PC-9 (cell line): ENCODE results near the gene DNAI2. TPM values are rescaled to one million over a fixed set of nuclear protein-coding genes. Genes with fewer than 3 reads are reported as not detected.
"Not testable (repeated sequence)": the region's sequence is repeated elsewhere in the genome, so short reads cannot be mapped to it uniquely, and the experiment has no call there.

ENCODE experiments used
- BruUV-seq: library from RNA; stranded (reverse); fragments of 400-500 nt; replicated peaks from 2 replicates; lab custom pipeline; 2021; lab: Mats Ljungman, UMichigan
- CTCF ChIA-PET: fragments of 300-600 bp; sonication (Branson Sonifier 250); formaldehyde crosslinking; loops from one replicate; lab custom pipeline; 2022; ENCODE audit warnings: antibody characterized with exemption; lab: Charles Lee
- POLR2A ChIA-PET: fragments of 300-600 bp; sonication (Branson Sonifier 250); formaldehyde crosslinking; loops from one replicate; lab custom pipeline; 2022; ENCODE audit warnings: antibody characterized with exemption; ENCODE audit not compliant: unreplicated experiment; lab: Charles Lee
- DNase-seq, 2 experiments: peaks; one replicate each; pipeline versions ENCODE4 v3.0.0 to v3.0.0-alpha.2; 2015 to 2022; ENCODE audit warnings: mixed read lengths in 1 of 2
- H2AFZ ChIP-seq: fragments of 200-600 bp; sonication (generic); 2 replicates; pipeline ENCODE4 v1.8.1; 2017; ENCODE audit warnings: antibody characterized with exemption
- H3F3A ChIP-seq: fragments of 200-600 bp; sonication (generic); 2 replicates; pipeline ENCODE4 v1.8.1; 2017; ENCODE audit warnings: antibody characterized with exemption, mild to moderate bottlenecking, low read depth; ENCODE audit not compliant: insufficient read depth
- H3K27ac ChIP-seq: fragments of 200-600 bp; sonication (generic); 2 replicates; pipeline ENCODE4 v1.6.1; 2016; ENCODE audit warnings: mixed run types
- H3K27me3 ChIP-seq: fragments of 200-600 bp; sonication (generic); 2 replicates; pipeline ENCODE4 v1.6.1; 2016; ENCODE audit warnings: low read depth, mixed run types; ENCODE audit not compliant: insufficient read depth
- H3K36me3 ChIP-seq: fragments of 200-600 bp; sonication (generic); 2 replicates; pipeline ENCODE4 v1.6.1; 2016; ENCODE audit warnings: low read depth, mixed run types
- H3K4me1 ChIP-seq: fragments of 200-600 bp; sonication (generic); replicated peaks from 2 replicates; pipeline ENCODE4 v1.6.1; 2016; ENCODE audit warnings: mixed run types; ENCODE audit not compliant: insufficient read depth
- H3K4me2 ChIP-seq: fragments of 200-600 bp; sonication (generic); 2 replicates; pipeline ENCODE4 v1.6.1; 2017; ENCODE audit warnings: mixed run types
- H3K4me3 ChIP-seq: fragments of 200-600 bp; sonication (generic); 2 replicates; pipeline ENCODE4 v1.6.1; 2016; ENCODE audit warnings: mixed run types
- H3K79me2 ChIP-seq: fragments of 200-600 bp; sonication (generic); 2 replicates; pipeline ENCODE4 v1.6.1; 2017; ENCODE audit warnings: low read depth, mixed run types
- H3K9me2 ChIP-seq: fragments of 200-600 bp; sonication (generic); 2 replicates; pipeline ENCODE4 v1.8.1; 2017; ENCODE audit warnings: mild to moderate bottlenecking; ENCODE audit not compliant: insufficient read depth
- H3K9me3 ChIP-seq: fragments of 200-600 bp; sonication (generic); 2 replicates; pipeline ENCODE4 v1.8.1; 2016; ENCODE audit warnings: low read depth; ENCODE audit not compliant: insufficient read depth
- H4K20me1 ChIP-seq: fragments of 200-600 bp; sonication (generic); 2 replicates; pipeline ENCODE4 v1.8.1; 2017; ENCODE audit not compliant: insufficient read depth
- CTCF ChIP-seq: fragments of 200-600 bp; sonication (generic); conservative IDR thresholded peaks from 2 replicates; pipeline ENCODE4 v1.6.1; 2017; ENCODE audit warnings: mixed run types, antibody characterized with exemption, mild to moderate bottlenecking, moderate library complexity
- EZH2 ChIP-seq: fragments of 200-600 bp; sonication (generic); IDR thresholded peaks from 2 replicates; pipeline ENCODE4 v1.8.0; 2017; ENCODE audit warnings: antibody characterized with exemption, low read depth
- intact Hi-C: fragments of 100-400 bp; cut with micrococcal nuclease; formaldehyde crosslinking; loops from one replicate; pipeline ENCODE4 v1.10.0; 2022; ENCODE audit not compliant: unreplicated experiment
- total RNA-seq: library from RNA; stranded (reverse); gene quantifications from 2 replicates; pipeline ENCODE4 v1.2.3, GENCODE V29; 2021

DNAI2 gene
- total RNA-seq, 1 experiment from 2014 or later, result not detected

GRCh38 chr17:74281799-74282198 lies 7.8 kb downstream of the DNAI2 start:
- TF ChIP-seq CTCF (no peak), EZH2 (no peak)
- H3K4me1 ChIP-seq, result no peaks in the 10 kb centered on the region; the same call in 1 of the 2 replicates
- POLR2A ChIA-PET, result no interaction called here
- H3K36me3 ChIP-seq, result no peaks in the 10 kb centered on the region
- H3K27ac ChIP-seq, result no peak overlapping the region
- intact Hi-C loops, result loop anchor here (5.0 kb wide), 1 partner anchor 69 kb away; the partner anchor contains the start of gene TTYH2
- H2AFZ ChIP-seq, result no peak overlapping the region
- CTCF ChIA-PET, result interaction anchor here (0.6 kb wide), 1 partner anchor 23 kb away, joined by 4 read pairs; no protein-coding TSS in a partner anchor
- peaks cover 46% of the 10 kb centered on the region for H3K27me3 ChIP-seq
- no peak for DNase-seq
- H3K9me2 ChIP-seq, result no peaks in the 10 kb centered on the region
- H3K9me3 ChIP-seq, result no peaks in the 10 kb centered on the region
- no peaks in the 10 kb centered on the region for H3F3A ChIP-seq
- no peak overlapping the region for H3K4me3 ChIP-seq
- H4K20me1 ChIP-seq, result no peaks in the 10 kb centered on the region
- BruUV-seq, result no TSS peak
- H3K79me2 ChIP-seq, result no peaks in the 10 kb centered on the region
- no peak overlapping the region for H3K4me2 ChIP-seq

DNA sequence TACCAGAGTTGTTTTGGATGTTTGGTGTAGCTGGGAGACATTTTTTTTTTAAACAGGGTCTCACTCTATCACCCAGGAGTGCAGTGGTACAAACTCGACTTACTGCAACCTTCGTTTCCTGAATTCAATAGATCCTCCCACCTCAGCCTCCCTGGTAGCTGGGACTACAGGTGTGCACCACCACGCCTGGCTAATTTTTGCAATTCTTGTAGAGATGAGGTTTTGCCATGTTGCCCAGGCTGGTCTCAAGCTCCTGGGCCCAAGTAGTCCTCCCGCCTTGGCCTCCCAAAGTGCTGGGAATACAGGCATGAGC lies 8.2 kb downstream of the DNAI2 start:
- H3K4me3 ChIP-seq, H2AFZ ChIP-seq, H3K4me2 ChIP-seq, DNase-seq, H3K36me3 ChIP-seq, H3F3A ChIP-seq, POLR2A ChIA-PET, H3K4me1 ChIP-seq, H4K20me1 ChIP-seq, H3K79me2 ChIP-seq, H3K9me2 ChIP-seq, H3K27ac ChIP-seq, BruUV-seq, H3K9me3 ChIP-seq: not testable (repeated sequence)
- intact Hi-C loops, result loop anchor here (5.0 kb wide), 1 partner anchor 70 kb away; the partner anchor contains the start of gene TTYH2
- peaks cover 47% of the 10 kb centered on the region for H3K27me3 ChIP-seq
- CTCF ChIA-PET, result interaction anchor here (0.6 kb wide), 1 partner anchor 23 kb away, joined by 4 read pairs; no protein-coding TSS in a partner anchor

- ChIA-PET CTCF (interaction anchor here (0.6 kb wide), 2 partner anchors 22 to 161 kb away, joined by 4 to 13 read pairs; no protein-coding TSS in a partner anchor), POLR2A (no interaction called here)
- no peaks in the 10 kb centered on the region for H3K9me3 ChIP-seq
- TF ChIP-seq EZH2 (no peak), CTCF (no peak)
- no peaks in the 10 kb centered on the region for H4K20me1 ChIP-seq
- no peaks in the 10 kb centered on the region for H3K36me3 ChIP-seq
- DNase-seq, result no peak
- no peak overlapping the region for H3K4me3 ChIP-seq
- no peaks in the 10 kb centered on the region for H3K9me2 ChIP-seq
- no peaks in the 10 kb centered on the region; the same call in 1 of the 2 replicates for H3K4me1 ChIP-seq
- H3K79me2 ChIP-seq, result no peaks in the 10 kb centered on the region
- BruUV-seq, result no TSS peak
- H3K4me2 ChIP-seq, result no peak overlapping the region
- H3F3A ChIP-seq, result no peaks in the 10 kb centered on the region
- H2AFZ ChIP-seq, result no peak overlapping the region
- H3K27ac ChIP-seq, result no peak overlapping the region
- peaks cover 43% of the 10 kb centered on the region for H3K27me3 ChIP-seq
- intact Hi-C loops, result loop anchor here (5.0 kb wide), 1 partner anchor 70 kb away; the partner anchor contains the start of gene TTYH2
Observed at GRCh38 chr17:74282587-74283370, 8.7 kb downstream of the DNAI2 start.
